GM12874 (cell line): Measurements from ENCODE around the gene DBH.

Experiments
- TF ChIP-seq, protein P1 (sequence below): IDR thresholded peaks from 2 replicates; pipeline ENCODE4 v1.5.1; 2011; ENCODE audit warnings: low read depth, mild to moderate bottlenecking, control low read depth, low read length, moderate library complexity; ENCODE audit not compliant: insufficient read depth

DBH gene

DNA sequence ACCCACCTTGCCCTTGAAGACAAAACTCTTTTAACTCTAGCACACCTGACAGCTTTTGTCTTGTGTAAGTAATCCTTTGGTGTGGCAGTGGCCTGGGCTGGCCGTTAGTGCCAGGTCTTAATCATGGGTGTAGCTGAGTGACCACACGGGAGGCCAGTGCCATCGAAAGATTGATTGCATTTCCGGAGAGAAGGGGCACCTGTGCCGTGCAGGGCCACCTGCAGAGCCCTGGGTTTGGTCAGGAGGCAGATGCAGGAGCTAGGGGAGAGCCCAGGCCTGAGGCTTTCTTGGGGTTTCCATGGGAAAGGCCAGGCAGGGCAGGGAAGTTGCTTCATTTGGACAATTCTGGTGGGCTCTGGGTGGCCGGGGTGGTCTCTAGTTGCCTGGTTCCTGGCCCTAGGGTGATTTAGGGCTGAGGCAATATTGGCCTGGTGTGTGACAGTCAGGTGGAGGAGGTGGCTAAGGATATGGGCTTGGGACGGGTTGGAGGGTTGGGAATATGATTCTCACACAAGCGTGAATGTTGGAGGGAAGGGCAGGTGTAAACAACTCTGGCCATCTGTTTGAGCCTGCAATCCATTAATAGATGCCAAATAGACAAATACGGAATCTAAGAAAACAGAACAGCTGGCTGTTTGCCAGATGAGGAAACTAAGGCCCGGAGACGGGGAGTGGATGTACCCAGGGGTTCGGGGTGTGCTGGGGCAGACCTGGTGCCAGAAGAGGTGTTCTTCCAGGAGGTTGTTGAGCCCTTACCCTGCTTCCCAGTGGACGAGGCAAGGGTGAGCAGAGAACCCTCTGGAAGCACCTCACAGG is 4.6 kb downstream of the DBH start:
- TF ChIP-seq, protein P1, sequence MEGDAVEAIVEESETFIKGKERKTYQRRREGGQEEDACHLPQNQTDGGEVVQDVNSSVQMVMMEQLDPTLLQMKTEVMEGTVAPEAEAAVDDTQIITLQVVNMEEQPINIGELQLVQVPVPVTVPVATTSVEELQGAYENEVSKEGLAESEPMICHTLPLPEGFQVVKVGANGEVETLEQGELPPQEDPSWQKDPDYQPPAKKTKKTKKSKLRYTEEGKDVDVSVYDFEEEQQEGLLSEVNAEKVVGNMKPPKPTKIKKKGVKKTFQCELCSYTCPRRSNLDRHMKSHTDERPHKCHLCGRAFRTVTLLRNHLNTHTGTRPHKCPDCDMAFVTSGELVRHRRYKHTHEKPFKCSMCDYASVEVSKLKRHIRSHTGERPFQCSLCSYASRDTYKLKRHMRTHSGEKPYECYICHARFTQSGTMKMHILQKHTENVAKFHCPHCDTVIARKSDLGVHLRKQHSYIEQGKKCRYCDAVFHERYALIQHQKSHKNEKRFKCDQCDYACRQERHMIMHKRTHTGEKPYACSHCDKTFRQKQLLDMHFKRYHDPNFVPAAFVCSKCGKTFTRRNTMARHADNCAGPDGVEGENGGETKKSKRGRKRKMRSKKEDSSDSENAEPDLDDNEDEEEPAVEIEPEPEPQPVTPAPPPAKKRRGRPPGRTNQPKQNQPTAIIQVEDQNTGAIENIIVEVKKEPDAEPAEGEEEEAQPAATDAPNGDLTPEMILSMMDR: no peak

DNA sequence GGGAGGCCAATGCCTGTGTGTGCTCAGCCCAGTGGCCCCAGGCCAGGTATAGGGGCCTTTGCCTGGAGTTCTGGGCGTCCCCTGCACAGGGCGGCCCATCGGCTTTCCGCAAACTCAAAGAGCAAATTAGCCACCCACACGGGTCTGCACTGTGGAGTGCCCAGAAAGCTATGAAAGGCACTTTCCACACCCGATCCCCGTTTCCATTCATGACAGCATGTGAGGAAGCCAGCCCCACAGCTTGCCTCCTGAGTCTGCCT is 5.2 kb downstream of the DBH start:
- TF ChIP-seq, protein P1: no peak

DNA sequence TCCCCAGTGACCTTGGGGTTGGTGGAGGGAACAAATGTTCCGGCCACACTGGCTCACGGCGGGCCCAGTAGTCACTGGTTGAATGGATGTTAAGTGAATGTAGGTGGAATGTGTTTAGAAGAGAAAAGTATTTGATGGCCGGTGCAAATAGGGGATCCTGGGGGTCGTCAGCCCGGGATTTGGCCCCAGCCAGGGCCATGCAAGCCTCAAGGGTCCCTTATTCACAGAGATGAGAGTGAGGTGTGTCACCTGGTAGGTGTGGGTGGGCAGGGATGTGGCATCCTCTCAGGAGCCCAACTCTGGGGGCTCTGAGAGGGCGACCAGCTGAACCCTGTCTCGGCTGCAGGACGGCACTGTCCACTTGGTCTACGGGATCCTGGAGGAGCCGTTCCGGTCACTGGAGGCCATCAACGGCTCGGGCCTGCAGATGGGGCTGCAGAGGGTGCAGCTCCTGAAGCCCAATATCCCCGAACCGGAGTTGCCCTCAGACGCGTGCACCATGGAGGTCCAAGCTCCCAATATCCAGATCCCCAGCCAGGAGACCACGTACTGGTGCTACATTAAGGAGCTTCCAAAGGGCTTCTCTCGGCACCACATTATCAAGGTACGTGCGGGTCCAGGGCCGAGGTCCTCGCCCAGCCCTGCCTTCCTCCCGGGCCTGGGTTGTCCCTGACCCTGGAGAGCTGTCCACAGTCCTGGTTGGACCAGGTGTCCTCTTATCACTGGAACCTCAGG is 5.9 kb downstream of the DBH start:
- TF ChIP-seq, protein P1: no peak

DNA sequence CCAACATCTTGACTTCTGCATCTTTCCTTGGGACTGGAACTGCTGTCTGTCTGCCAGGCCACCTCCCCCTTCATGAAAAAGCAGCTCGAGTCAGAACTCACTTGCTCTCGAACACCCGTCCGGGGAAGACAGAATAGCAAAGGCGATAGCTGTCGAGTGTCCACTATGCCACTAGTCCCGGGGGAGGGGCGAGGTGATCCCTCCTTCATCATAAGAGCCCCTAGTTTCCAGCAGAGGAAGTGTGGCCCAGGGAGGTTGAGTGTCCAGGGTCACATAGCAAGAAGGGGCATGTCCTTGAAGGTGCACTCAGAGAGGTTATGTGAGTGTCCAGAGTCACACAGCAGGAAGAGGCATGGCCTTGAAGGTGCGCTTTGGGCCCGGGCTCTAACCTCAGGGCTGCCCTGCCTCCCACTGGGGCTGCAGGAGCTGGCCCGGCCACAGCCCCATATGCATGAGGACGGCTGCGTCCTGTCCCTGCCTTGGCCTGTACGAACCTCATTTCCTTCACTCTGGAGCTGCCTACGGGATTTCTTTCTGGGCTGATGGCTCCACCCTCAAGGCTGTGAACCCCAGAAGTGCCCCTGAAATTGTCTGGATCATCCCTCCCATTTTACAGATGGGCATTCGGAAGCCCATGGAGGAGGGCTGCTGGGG is 6.7 kb downstream of the DBH start:
- TF ChIP-seq, protein P1: no peak

DNA sequence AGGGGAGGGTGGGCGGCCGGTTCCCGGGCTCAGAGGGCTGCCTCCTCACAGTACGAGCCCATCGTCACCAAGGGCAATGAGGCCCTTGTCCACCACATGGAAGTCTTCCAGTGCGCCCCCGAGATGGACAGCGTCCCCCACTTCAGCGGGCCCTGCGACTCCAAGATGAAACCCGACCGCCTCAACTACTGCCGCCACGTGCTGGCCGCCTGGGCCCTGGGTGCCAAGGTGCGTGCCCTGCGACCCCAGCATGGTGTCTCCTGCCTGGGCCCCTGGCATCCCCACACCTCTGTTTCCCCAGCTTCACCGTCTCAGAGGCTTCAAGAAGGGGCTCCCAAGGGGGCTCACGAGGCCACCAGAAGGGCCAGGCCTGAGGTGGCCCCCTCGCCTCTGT is 7.2 kb downstream of the DBH start:
- TF ChIP-seq, protein P1: no peak

DNA sequence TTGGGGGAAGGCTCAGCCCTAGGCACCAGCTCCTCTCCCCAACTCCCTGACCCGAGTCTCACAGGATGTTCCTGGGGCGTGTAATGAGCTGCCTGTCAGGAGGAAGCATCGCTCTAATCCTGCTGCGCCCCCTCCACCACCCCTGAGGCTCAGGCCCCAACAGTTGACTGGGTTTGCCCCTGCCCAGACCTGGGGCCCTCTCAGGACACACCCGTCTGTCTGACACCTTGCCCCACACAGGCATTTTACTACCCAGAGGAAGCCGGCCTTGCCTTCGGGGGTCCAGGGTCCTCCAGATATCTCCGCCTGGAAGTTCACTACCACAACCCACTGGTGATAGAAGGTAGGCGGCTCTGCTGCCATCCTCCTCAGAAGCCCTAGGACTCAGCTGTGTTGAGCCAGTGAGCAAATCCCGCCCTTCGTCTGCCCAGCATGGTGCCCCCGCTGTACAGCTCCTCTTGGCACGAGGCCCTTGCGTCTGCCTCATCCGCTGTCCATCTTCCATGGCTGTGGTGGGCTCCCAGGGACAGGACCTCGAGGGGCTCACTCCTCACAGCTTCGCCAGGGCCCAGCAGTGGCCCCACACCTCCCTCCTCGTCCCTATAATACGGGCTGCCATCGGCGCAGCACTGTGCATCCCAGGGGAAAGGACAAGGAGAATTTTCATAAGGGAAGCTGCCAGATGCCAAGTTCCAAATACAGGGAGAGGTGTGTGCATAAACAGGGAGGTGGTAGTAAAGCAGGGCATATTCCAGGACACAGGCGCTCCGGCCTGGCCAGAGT is 8.0 kb downstream of the DBH start:
- TF ChIP-seq, protein P1: no peak
